Right lung (tissue), 5 donors: ENCODE results near the gene GPR55. TPM values are rescaled to one million over a fixed set of nuclear protein-coding genes. Genes with fewer than 3 reads are reported as not detected.

ENCODE experiments used
- DNase-seq, 2 donors: peaks; one replicate each; pipeline ENCODE4 v3.0.0-alpha.2; 2013
- polyA plus RNA-seq, 5 donors: library from polyadenylated mRNA; unstranded; fragments of 120-200 nt; gene quantifications; one replicate each; pipeline versions ENCODE4 v1.2.1 to v1.2.3, GENCODE V29; 2013; ENCODE audit warnings: inconsistent platforms in 1 of 5, low replicate concordance in 1 of 5; ENCODE audit not compliant: insufficient read length in 5 of 5, insufficient read depth in 1 of 5

The GPR55 gene
- polyA plus RNA-seq, 5 donors, result 0.10 to 0.21 (median 0.17) TPM

- no peak for DNase-seq
Observed at GRCh38 chr2:230881840-230882239, 43.2 kb downstream of the GPR55 start.

GRCh38 chr2:230879891-230880290 lies 45.2 kb downstream of the GPR55 start:
- DNase-seq, result no peak

- DNase-seq, result no peak
Observed at GRCh38 chr2:230879271-230879882, 45.7 kb downstream of the GPR55 start.

GRCh38 chr2:230878599-230879188 lies 46.3 kb downstream of the GPR55 start:
- no peak for DNase-seq

GRCh38 chr2:230877759-230878598 lies 47.1 kb downstream of the GPR55 start:
- DNase-seq, result no peak

- DNase-seq, result no peak
Observed at GRCh38 chr2:230877116-230877758, 47.8 kb downstream of the GPR55 start.

GRCh38 chr2:230875347-230876315 lies 49.4 kb downstream of the GPR55 start:
- no peak for DNase-seq

- no peak for DNase-seq
Observed at GRCh38 chr2:230874876-230875275, 50.2 kb downstream of the GPR55 start.

- no peak for DNase-seq
Observed at GRCh38 chr2:230874456-230874855, 50.6 kb downstream of the GPR55 start.

- no peak for DNase-seq
Observed at GRCh38 chr2:230873661-230874401, 51.2 kb downstream of the GPR55 start.

GRCh38 chr2:230872968-230873660 lies 51.9 kb downstream of the GPR55 start:
- no peak for DNase-seq

- no peak for DNase-seq
Observed at GRCh38 chr2:230872151-230872967, 52.7 kb downstream of the GPR55 start.

- DNase-seq, result no peak
Observed at GRCh38 chr2:230871361-230872150, 53.5 kb downstream of the GPR55 start.

GRCh38 chr2:230870544-230871360 lies 54.3 kb downstream of the GPR55 start:
- peak in 1 of 2 donors; percentile 33 for DNase-seq

GRCh38 chr2:230869914-230870543 lies 55.0 kb downstream of the GPR55 start:
- DNase-seq, result no peak
